H7 (cell line): ENCODE results near the gene IRF6. TPM values are rescaled to one million over a fixed set of nuclear protein-coding genes. Genes with fewer than 3 reads are reported as not detected.

ENCODE experiments used
- DNase-seq: peaks from one replicate; pipeline ENCODE4 v3.0.0; 2012
- H3K27me3 ChIP-seq: 2 replicates; pipeline ENCODE4 v1.6.0; 2011; ENCODE audit warnings: mild to moderate bottlenecking, low read length; ENCODE audit not compliant: control insufficient read depth, insufficient read depth
- H3K36me3 ChIP-seq: replicated peaks from 2 replicates; pipeline ENCODE4 v1.5.1; 2011; ENCODE audit warnings: low read length; ENCODE audit not compliant: control insufficient read depth, insufficient read depth
- H3K4me3 ChIP-seq: 2 replicates; pipeline ENCODE4 v1.5.1; 2011; ENCODE audit warnings: low read depth, mild to moderate bottlenecking, control low read depth, low read length, moderate library complexity; ENCODE audit not compliant: insufficient read depth
- total RNA-seq: library from RNA; depleted of rRNA; stranded (reverse); fragments of >200 nt; shearing (Covaris generic); gene quantifications from 2 replicates; pipeline ENCODE4 v1.2.3, GENCODE V29; 2014

IRF6 gene
- total RNA-seq, 1 experiment from 2014 or later = 2.3 TPM

GRCh38 chr1:209769171-209769904 lies 36.6 kb downstream of the IRF6 start:
- no peak for DNase-seq
- H3K36me3 ChIP-seq = no peaks in the 10 kb centered on the region
- H3K4me3 ChIP-seq = no peak overlapping the region
- H3K27me3 ChIP-seq = no peaks in the 10 kb centered on the region; the same call in 1 of the 2 replicates

- no peak for DNase-seq
- Histone ChIP-seq H3K27me3 (no peaks in the 10 kb centered on the region; the same call in 1 of the 2 replicates), H3K36me3 (no peaks in the 10 kb centered on the region), H3K4me3 (no peak overlapping the region)
Measured at GRCh38 chr1:209768354-209768774, 37.6 kb downstream of the IRF6 start.

GRCh38 chr1:209767706-209768105 lies 38.2 kb downstream of the IRF6 start:
- DNase-seq = no peak
- no peaks in the 10 kb centered on the region; the same call in 1 of the 2 replicates for H3K27me3 ChIP-seq
- H3K36me3 ChIP-seq = no peaks in the 10 kb centered on the region
- no peak overlapping the region for H3K4me3 ChIP-seq

GRCh38 chr1:209767096-209767495 lies 38.8 kb downstream of the IRF6 start:
- H3K27me3 ChIP-seq = no peaks in the 10 kb centered on the region; the same call in 1 of the 2 replicates
- DNase-seq = no peak
- H3K4me3 ChIP-seq = no peak overlapping the region
- no peaks in the 10 kb centered on the region for H3K36me3 ChIP-seq

GRCh38 chr1:209766051-209766450 lies 39.9 kb downstream of the IRF6 start:
- no peak overlapping the region for H3K4me3 ChIP-seq
- no peaks in the 10 kb centered on the region; the same call in 1 of the 2 replicates for H3K27me3 ChIP-seq
- no peak for DNase-seq
- H3K36me3 ChIP-seq = no peaks in the 10 kb centered on the region

GRCh38 chr1:209761011-209761635 lies 44.8 kb downstream of the IRF6 start:
- H3K36me3 ChIP-seq = no peaks in the 10 kb centered on the region
- H3K27me3 ChIP-seq = peaks cover 5% of the 10 kb centered on the region; the same call in 1 of the 2 replicates
- DNase-seq = no peak
- H3K4me3 ChIP-seq = no peak overlapping the region

- no peak overlapping the region for H3K4me3 ChIP-seq
- H3K36me3 ChIP-seq = no peaks in the 10 kb centered on the region
- no peak for DNase-seq
- H3K27me3 ChIP-seq = peaks cover 5% of the 10 kb centered on the region; the same call in 1 of the 2 replicates
Measured at GRCh38 chr1:209759829-209760359, 46.0 kb downstream of the IRF6 start.

- Histone ChIP-seq H3K27me3 (peaks cover 5% of the 10 kb centered on the region; the same call in 1 of the 2 replicates), H3K4me3 (no peak overlapping the region), H3K36me3 (no peaks in the 10 kb centered on the region)
- no peak for DNase-seq
Measured at GRCh38 chr1:209758400-209758799, 47.5 kb downstream of the IRF6 start.

- H3K4me3 ChIP-seq = no peak overlapping the region
- H3K36me3 ChIP-seq = no peaks in the 10 kb centered on the region
- no peak for DNase-seq
- peaks cover 5% of the 10 kb centered on the region; the same call in 1 of the 2 replicates for H3K27me3 ChIP-seq
Measured at GRCh38 chr1:209756615-209757445, 49.1 kb downstream of the IRF6 start.

GRCh38 chr1:209755926-209756614 lies 49.9 kb downstream of the IRF6 start, which contains the start of gene TRAF3IP3:
Gene TRAF3IP3 (plus strand): TSS chr1:209756053. CDS start chr1:209760040, 3,987 bp downstream.
- no peak within 1 kb of the TSS for H3K4me3 ChIP-seq
- H3K27me3 ChIP-seq = peaks cover 5% of the 10 kb centered on the region; the same call in 1 of the 2 replicates
- DNase-seq = no peak
- no peaks in the 10 kb centered on the region for H3K36me3 ChIP-seq

- H3K27me3 ChIP-seq = peaks cover 5% of the 10 kb centered on the region; the same call in 1 of the 2 replicates
- H3K4me3 ChIP-seq = no peak overlapping the region
- DNase-seq = no peak
- no peaks in the 10 kb centered on the region for H3K36me3 ChIP-seq
Measured at GRCh38 chr1:209755256-209755655, 50.7 kb downstream of the IRF6 start.

- DNase-seq = no peak
- Histone ChIP-seq H3K36me3 (no peaks in the 10 kb centered on the region), H3K27me3 (peaks cover 5% of the 10 kb centered on the region), H3K4me3 (no peak overlapping the region)
Measured at GRCh38 chr1:209752890-209753289, 53.1 kb downstream of the IRF6 start.

- Histone ChIP-seq H3K27me3 (no peaks in the 10 kb centered on the region; the same call in none of the 2 replicates), H3K36me3 (no peaks in the 10 kb centered on the region), H3K4me3 (no peak overlapping the region)
- DNase-seq = no peak
Measured at GRCh38 chr1:209751627-209752231, 54.2 kb downstream of the IRF6 start.
